Measurements from ENCODE around the gene COL1A1.

COL1A1 gene

GRCh38 chr17:50213026-50214022 lies 11.9 kb upstream of the COL1A1 start:
- DNase-seq (ENCODE audit: low read depth, low spot score): no peak

- DNase-seq (ENCODE audit: low read depth, low spot score): no peak
Observed at GRCh38 chr17:50212121-50212843, 10.9 kb upstream of the COL1A1 start.

GRCh38 chr17:50211249-50212120 lies 10.1 kb upstream of the COL1A1 start:
- no peak for DNase-seq (ENCODE audit: low read depth, low spot score)

DNA sequence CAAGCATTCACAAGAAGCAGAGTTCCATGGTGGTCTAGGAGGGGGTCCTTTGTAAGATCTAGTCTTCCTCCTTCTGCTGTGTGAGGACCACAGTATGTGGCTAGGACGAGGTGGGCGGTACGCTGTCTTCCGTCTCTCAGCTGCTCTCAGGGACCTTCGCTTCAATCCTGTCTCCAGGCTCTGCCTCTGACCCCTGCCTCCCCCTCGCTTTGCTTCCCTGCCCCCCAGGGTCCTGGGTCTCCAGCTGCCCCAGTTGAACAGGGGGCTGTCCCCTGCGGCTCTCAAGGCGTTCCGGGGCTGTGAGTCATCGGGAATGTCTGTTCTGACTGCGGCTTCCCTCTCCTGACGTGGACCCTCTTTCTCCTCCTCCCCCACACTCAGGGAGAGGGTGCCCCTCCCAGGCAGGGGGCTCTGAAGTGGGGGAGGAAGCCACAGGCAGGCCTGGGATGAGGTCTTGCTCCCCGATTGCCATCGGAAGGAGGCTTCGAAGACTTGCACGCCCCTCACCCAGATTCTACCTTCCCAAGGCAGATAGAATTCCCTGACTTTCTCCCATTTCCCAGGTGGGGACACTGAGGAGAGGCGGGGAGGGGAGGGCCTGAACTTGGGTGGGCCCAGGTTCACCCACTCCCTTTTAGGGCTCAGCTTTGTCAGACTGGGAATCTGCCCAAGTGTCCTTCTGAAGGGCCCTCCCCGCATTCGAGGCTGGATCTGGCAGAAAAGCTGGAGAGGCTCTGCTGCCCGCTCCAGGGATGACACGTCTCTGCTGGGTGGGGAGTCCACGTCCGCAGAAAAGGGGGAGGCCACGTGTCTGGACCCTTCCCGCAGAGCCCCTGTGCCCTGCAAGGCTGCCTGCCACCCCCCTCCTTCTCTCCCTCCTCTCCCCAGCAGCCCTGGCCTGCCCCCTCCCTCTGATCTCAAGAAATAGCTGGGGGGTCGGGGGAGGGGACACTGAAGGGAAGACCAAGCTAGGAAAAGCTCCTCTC lies 9.1 kb upstream of the COL1A1 start:
- peak; percentile 87 for DNase-seq (ENCODE audit: low read depth, low spot score)

DNA sequence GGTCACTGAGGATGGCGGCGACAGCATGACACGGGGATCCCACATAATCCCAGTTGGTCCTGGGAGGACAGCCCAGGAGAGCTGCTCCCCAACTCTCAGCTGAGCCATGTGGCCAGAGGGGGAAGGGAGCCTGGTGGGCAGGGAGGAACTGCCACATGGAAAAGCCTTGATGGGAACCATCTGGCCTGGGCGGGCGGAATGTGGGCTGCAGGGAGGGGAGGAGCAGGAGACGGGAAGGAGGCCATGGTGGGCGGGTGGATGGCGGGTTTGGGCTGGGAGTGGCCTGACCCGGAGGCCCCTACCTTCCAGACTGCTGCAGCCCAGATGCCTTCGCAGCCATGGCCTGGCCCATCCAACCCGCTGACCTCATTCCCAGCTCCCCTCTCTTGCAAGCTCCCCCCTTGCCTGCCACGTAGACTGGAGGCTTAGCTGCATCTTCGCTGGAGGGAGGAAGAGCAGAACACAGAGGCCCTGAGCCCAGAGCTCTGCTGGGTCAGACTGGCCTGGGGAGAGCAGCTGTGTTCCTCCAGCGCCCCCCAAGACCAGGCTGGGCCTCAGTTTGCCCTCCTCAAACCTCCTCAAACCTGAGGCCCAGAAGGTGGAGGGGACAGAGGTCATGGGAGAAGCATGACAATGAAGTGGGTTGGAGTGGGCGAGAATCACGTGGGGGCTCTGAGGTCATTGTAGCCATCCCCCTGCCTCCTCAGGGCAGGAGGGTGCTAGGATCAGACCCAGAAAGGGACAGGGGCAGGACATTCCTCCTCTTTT lies 8.2 kb upstream of the COL1A1 start:
- DNase-seq (ENCODE audit: low read depth, low spot score): peak; percentile 94

DNA sequence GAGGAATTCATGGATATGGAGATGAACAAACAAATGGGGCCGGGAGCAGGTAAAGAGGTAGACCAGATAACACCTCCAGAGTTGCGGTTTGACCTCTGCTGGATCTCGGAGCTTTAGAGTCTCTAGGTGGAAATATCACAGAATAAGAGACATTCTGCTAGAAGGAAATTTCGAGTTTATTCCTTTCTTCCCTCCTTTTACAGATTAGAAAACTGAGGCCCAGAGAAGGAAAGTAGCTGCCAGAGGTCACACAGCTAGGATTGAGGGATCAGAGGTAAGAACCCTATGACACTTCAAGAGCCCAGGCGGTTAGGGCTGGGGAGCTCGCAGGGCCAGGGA lies 7.7 kb upstream of the COL1A1 start:
- DNase-seq (ENCODE audit: low read depth, low spot score): no peak

GRCh38 chr17:50208611-50209061 lies 7.2 kb upstream of the COL1A1 start:
- no peak for DNase-seq (ENCODE audit: low read depth, low spot score)

GRCh38 chr17:50207792-50208567 lies 6.5 kb upstream of the COL1A1 start:
- DNase-seq (ENCODE audit: low read depth, low spot score): no peak

DNA sequence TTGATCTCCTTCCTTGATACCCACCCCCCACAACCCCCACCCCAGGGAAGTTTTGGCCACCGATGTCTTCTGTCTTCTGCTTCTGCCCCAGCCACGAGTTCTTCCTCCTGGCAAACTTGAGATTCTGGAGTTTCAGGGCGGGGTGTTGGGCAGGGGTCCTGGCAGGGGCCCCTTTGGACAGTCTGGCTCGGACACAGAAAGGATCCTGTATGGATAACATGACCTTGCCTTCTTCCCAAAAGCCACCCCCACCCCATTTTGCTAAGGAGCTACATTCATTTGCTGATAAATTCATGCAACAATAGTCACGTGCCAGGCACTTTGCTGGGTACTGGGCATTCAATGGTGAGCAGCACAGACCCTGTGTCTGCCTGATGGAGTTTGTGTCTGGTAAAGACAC lies 5.9 kb upstream of the COL1A1 start:
- no peak for DNase-seq (ENCODE audit: low read depth, low spot score)

DNA sequence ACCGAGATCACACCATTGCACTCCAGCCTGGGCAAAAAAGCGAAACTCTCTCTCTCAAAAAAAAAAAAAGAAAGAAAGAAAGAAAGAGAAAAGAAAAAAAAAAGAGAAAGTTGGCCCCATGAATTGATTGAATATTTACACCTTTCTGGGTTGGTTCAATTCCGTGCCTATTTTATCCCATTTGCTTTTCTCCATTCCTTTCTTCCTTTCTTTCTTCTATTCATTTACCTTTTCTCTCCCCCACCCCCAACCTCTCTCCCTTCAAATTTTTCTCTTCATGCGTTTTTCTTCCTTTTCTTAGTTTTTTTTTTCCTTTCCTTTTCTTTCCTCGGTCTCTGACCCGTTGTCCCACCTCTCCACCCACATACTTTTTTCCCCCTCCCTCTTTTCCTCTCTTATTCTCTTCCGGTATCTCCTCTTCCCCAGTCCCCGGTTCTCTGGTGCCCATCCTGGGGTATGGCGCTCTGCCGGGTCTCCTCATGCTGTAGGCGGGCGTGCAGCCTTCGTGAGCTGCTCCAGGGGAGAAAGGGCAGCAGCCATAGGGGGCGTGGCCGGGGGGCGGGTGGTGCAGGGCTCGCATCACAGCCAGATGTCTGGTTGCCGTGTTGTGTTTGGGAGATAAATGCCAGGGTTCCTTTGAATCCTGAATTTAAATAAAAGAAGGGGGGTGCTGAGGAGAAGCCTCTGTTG lies 5.3 kb upstream of the COL1A1 start:
- no peak for DNase-seq (ENCODE audit: low read depth, low spot score)

GRCh38 chr17:50205963-50206505 lies 4.6 kb upstream of the COL1A1 start:
- no peak for DNase-seq (ENCODE audit: low read depth, low spot score)

GRCh38 chr17:50205111-50205962 lies 3.9 kb upstream of the COL1A1 start:
- DNase-seq (ENCODE audit: low read depth, low spot score): no peak

- no peak for DNase-seq (ENCODE audit: low read depth, low spot score)
Observed at GRCh38 chr17:50204431-50204830, 3.0 kb upstream of the COL1A1 start.

GRCh38 chr17:50203604-50204345 lies 2.3 kb upstream of the COL1A1 start:
- DNase-seq (ENCODE audit: low read depth, low spot score): no peak

GRCh38 chr17:50203086-50203485 lies 1.7 kb upstream of the COL1A1 start:
- DNase-seq (ENCODE audit: low read depth, low spot score): no peak
